Heart left ventricle (tissue), 16 donors: Measurements from ENCODE around the gene ADGB. TPM values are rescaled to one million over a fixed set of nuclear protein-coding genes. Genes with fewer than 3 reads are reported as not detected.

Experiments used
- ATAC-seq, 4 donors: fragments of 200-7000 bp; cut with Tn5 transposase; one replicate each; pipeline ENCODE4 v1.9.1; 2020 to 2022; ENCODE audit warnings: moderate library complexity in 4 of 4, mild to moderate bottlenecking in 3 of 4, moderate number of reproducible peaks in 1 of 4
- DNase-seq, 5 donors: peaks; one replicate each; pipeline ENCODE4 v3.0.0-alpha.2; 2020
- H3K27ac ChIP-seq, 12 donors: fragments of 200-600 bp; sonication (generic) in 4 of 12; one replicate each; pipeline versions ENCODE4 v1.5.0 to v1.8.0; 2016 to 2022; ENCODE audit warnings: mild to moderate bottlenecking in 2 of 12
- H3K27me3 ChIP-seq, 9 donors: fragments of 200-600 bp; sonication (generic) in 2 of 9; one replicate each; pipeline versions ENCODE4 v1.5.1 to v1.8.0; 2016 to 2022; ENCODE audit warnings: mild to moderate bottlenecking in 3 of 9
- H3K36me3 ChIP-seq, 9 donors: fragments of 200-600 bp; sonication (generic) in 2 of 9; one replicate each; pipeline versions ENCODE4 v1.5.0 to v1.8.0; 2018 to 2022; ENCODE audit warnings: mild to moderate bottlenecking in 2 of 9
- H3K4me1 ChIP-seq, 12 donors: fragments of 200-600 bp; sonication (generic) in 4 of 12; one replicate each; pipeline versions ENCODE4 v1.5.0 to v1.8.0; 2016 to 2022; ENCODE audit warnings: mild to moderate bottlenecking in 3 of 12
- H3K4me3 ChIP-seq, 12 donors: fragments of 200-600 bp; sonication (generic) in 4 of 12; one replicate each; pipeline versions ENCODE4 v1.5.0 to v1.8.0; 2017 to 2022; ENCODE audit warnings: mild to moderate bottlenecking in 9 of 12, moderate library complexity in 4 of 12
- H3K9me3 ChIP-seq, 12 donors: fragments of 200-600 bp; sonication (generic) in 4 of 12; one replicate each; pipeline versions ENCODE4 v1.5.0 to v1.8.0; 2016 to 2022; ENCODE audit warnings: mild to moderate bottlenecking in 1 of 12
- POLR2A ChIP-seq, 2 donors: fragments of 450-650 bp; IDR thresholded peaks; one replicate each; pipeline ENCODE4 v1.6.1; 2017; ENCODE audit warnings: antibody characterized with exemption in 2 of 2, mild to moderate bottlenecking in 2 of 2, moderate library complexity in 2 of 2
- WGBS, 4 donors: extraction: QIAGEN DNeasy Blood & Tissue Kit in 2 of 4; methylation state at CpG; one replicate each; pipeline versions ENCODE4 v1.1.5 to v1.1.7; 2013 to 2018; 5-methylcytosine and 5-hydroxymethylcytosine counted together
- intact Hi-C, 10 donors: fragments of 100-400 bp; cut with DNase I; formaldehyde crosslinking; loops; one replicate each; pipeline versions ENCODE4 v1.11.1 to v1.14.2; 2022
- polyA plus RNA-seq, 2 donors: library from polyadenylated mRNA; stranded (reverse); fragments of 200-250 nt; gene quantifications; one replicate each; pipeline ENCODE4 v1.2.3, GENCODE V29; 2013
- total RNA-seq, 9 donors: library from RNA; depleted of rRNA in 2 of 9; stranded (reverse); fragments of >200 nt in 2 of 9; fragmentation: NEBNext Ultra II Directional in 3 of 9; extraction: Animal tissue kit (Norgen Biotek cat#: 25700) in 3 of 9; gene quantifications; one replicate each; pipeline versions ENCODE4 v1.1.0 to v1.2.4, GENCODE V29; 2016 to 2023
- TF ChIP-seq, protein P1 (sequence below), 12 donors: fragments of 200-600 bp; sonication (generic) in 4 of 12; IDR thresholded peaks; one replicate each; pipeline versions ENCODE4 v1.5.0 to v1.8.0; 2018 to 2022; ENCODE audit warnings: antibody characterized with exemption in 12 of 12, mild to moderate bottlenecking in 5 of 12
- donor health status: ischemic (EF 13 %, LVEDD 7.1; RV severe dilation, severe dysfunction).
- donor health status: healthy with polysubstance abuse.
- donor health status: DM: no; HTN: yes; CAD: no.
- donor health status: DM: no; HTN: no; CAD: no.
- donor health status: ischemic (EF 25% LVEDD 6.9; RV normal size, moderate dysfunction).
- donor health status: ischemic (EF 25% LVEDD 5.7; RV mildly dilated, moderate dysfunction).
- donor health status: healthy.
- donor health status: DM: yes; HTN: yes; CAD: no.
- donor health status: ischemic (EF 35%, LVEDD 5.7; RV mildly dilated, moderate dysfunction).
- donor health status: nonischemic (EF 11% LVEDD 7.7; RV severe dilation, severe dysfunction).
- donor health status: DM: yes; HTN: yes; CAD: no.
- donor health status: PGD.
- donor health status: ischemic (EF 29% LVEDD 5.4; RV normal size, mild dysfunction).
- donor health status: nonischemic (EF 23%, LVEDD 6.1; RV moderate dilation, normal function).

The ADGB gene
- total and polyA plus RNA-seq, 11 donors, result not detected

- intact Hi-C loops, result loop anchor here in 5 of 10 donors (2.0 to 10.0 kb wide), 7 partner anchors 157 to 774 kb away; partner anchors contain the start of genes RAB32 (in 4 of the 5) and SHPRH (in 1 of the 5)
- Histone ChIP-seq H3K4me3 (no peak overlapping the region), H3K9me3 (peaks cover 0 to 4% (median 0%) of the 10 kb centered on the region in 12 donors), H3K27ac (no peak overlapping the region), H3K4me1 (peaks cover 0 to 3% (median 0%) of the 10 kb centered on the region in 12 donors), H3K27me3 (no peaks in the 10 kb centered on the region), H3K36me3 (no peaks in the 10 kb centered on the region)
- no peak for ATAC-seq
- DNase-seq, result no peak
- WGBS, 4 donors, result 61 to 80% (median 73%) methylated on average over 2 of the region's 2 CpGs
- TF ChIP-seq, protein P1, sequence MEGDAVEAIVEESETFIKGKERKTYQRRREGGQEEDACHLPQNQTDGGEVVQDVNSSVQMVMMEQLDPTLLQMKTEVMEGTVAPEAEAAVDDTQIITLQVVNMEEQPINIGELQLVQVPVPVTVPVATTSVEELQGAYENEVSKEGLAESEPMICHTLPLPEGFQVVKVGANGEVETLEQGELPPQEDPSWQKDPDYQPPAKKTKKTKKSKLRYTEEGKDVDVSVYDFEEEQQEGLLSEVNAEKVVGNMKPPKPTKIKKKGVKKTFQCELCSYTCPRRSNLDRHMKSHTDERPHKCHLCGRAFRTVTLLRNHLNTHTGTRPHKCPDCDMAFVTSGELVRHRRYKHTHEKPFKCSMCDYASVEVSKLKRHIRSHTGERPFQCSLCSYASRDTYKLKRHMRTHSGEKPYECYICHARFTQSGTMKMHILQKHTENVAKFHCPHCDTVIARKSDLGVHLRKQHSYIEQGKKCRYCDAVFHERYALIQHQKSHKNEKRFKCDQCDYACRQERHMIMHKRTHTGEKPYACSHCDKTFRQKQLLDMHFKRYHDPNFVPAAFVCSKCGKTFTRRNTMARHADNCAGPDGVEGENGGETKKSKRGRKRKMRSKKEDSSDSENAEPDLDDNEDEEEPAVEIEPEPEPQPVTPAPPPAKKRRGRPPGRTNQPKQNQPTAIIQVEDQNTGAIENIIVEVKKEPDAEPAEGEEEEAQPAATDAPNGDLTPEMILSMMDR (IDR thresholded peaks at IDR 0.05), result no peak
- TF ChIP-seq POLR2A (IDR thresholded peaks at IDR 0.05), result no peak
These were observed 102.9 kb downstream of the ADGB start for GRCh38 chr6:146701632-146702031.

DNA sequence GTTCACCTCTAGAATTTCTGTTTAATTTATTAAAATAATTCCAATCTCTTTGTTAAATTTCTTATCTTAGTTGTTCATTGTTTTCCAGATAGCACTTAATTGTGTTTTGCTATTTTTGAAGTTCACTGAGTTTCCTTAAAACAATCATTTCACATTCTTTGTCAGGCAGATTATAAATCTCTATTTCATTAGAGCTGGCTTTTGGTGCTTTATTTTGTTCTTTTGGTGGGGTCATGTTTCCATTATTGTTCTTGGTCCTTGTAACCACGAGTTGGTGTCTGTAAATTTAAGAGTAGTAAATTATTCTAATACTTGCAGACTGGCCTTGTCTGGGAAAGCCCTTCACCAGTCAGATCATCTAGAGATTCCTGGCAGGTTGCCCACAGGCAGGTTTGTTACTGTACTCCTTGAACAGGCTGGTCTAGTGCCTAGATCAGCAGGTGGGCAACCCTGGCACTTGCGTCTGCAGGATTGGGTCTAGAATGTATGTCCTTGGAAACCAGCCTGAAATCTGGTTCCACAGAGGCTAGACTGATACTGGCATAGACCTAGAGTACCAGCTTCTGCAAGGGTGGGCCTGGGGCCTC is 110.4 kb downstream of the ADGB start:
- Histone ChIP-seq H3K27me3 (no peaks in the 10 kb centered on the region), H3K36me3 (no peaks in the 10 kb centered on the region), H3K4me1 (no peaks in the 10 kb centered on the region), H3K4me3 (no peak overlapping the region), H3K27ac (no peak overlapping the region), H3K9me3 (peaks cover 0 to 17% (median 0%) of the 10 kb centered on the region in 12 donors)
- TF ChIP-seq, protein P1 (IDR thresholded peaks at IDR 0.05), result no peak
- no peak for TF ChIP-seq POLR2A (IDR thresholded peaks at IDR 0.05)
- 67 to 72% (median 71%) methylated on average over 2 of the region's 2 CpGs for WGBS, 4 donors
- DNase-seq (no peak), ATAC-seq (no peak)
- intact Hi-C loops, result loop anchor here in 2 of 10 donors (10.0 kb wide), 2 partner anchors 164 to 744 kb away; partner anchors contain the start of genes RAB32 (in 1 of the 2) and SHPRH (in 1 of the 2)

DNA sequence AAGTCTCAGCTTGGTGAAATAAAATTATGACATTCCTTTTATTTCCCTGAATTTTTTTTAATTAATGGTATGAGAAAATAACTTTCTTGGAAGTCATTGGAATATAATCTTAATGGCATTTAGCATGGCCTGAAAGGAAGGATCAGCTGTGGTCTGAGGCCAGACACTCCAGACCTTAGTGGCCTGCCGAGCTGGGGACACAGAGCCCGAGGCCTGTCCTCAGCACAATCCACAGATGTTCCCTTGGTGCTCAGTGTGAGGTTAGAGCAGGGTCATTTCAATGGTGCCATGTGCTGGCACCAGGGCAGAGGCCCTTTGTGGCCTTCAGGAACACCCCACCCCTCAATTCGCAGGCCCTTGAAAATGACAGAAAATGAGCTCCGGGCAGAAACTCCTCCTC is 120.6 kb downstream of the ADGB start:
- intact Hi-C loops, result no loop called here
- Histone ChIP-seq H3K9me3 (no peaks in the 10 kb centered on the region), H3K4me1 (no peaks in the 10 kb centered on the region), H3K27ac (no peak overlapping the region), H3K4me3 (no peak overlapping the region), H3K36me3 (no peaks in the 10 kb centered on the region), H3K27me3 (no peaks in the 10 kb centered on the region)
- 50 to 66% (median 65%) methylated on average over 4 of the region's 4 CpGs for WGBS, 4 donors
- DNase-seq (no peak), ATAC-seq (no peak)
- TF ChIP-seq, protein P1 (IDR thresholded peaks at IDR 0.05), result no peak
- TF ChIP-seq POLR2A (IDR thresholded peaks at IDR 0.05), result no peak

GRCh38 chr6:146739696-146740095 is 140.9 kb downstream of the ADGB start:
- Histone ChIP-seq H3K36me3 (no peaks in the 10 kb centered on the region), H3K4me1 (no peaks in the 10 kb centered on the region), H3K27ac (no peak overlapping the region), H3K4me3 (no peak overlapping the region), H3K27me3 (no peaks in the 10 kb centered on the region), H3K9me3 (no peaks in the 10 kb centered on the region)
- DNase-seq, result no peak
- intact Hi-C loops, result no loop called here
- ATAC-seq, result no peak
- TF ChIP-seq POLR2A (IDR thresholded peaks at IDR 0.05), result no peak
- TF ChIP-seq, protein P1 (IDR thresholded peaks at IDR 0.05), result no peak
- WGBS, 4 donors, result 59 to 64% (median 61%) methylated on average over 3 of the region's 3 CpGs
